Progenitor cell of endocrine pancreas (in vitro differentiated cells): ENCODE data around the gene MYLK. TPM values are rescaled to one million over a fixed set of nuclear protein-coding genes. Genes with fewer than 3 reads are reported as not detected.

ENCODE experiments used
- DNase-seq: peaks from one replicate; pipeline ENCODE4 v3.0.0; 2021; ENCODE audit warnings: low spot score; ENCODE audit not compliant: unreplicated experiment
- H3K27ac Mint-ChIP-seq: 2 replicates; pipeline ENCODE4 v1.8.0; 2021; ENCODE audit warnings: mild to moderate bottlenecking, moderate library complexity, mixed read lengths
- H3K27me3 Mint-ChIP-seq: 2 replicates; pipeline ENCODE4 v1.8.0; 2021; ENCODE audit warnings: mixed read lengths
- H3K36me3 Mint-ChIP-seq: 2 replicates; pipeline ENCODE4 v1.8.0; 2022; ENCODE audit warnings: mixed read lengths; ENCODE audit not compliant: insufficient read depth
- H3K4me1 Mint-ChIP-seq: 2 replicates; pipeline ENCODE4 v1.8.0; 2021; ENCODE audit warnings: low read depth, mixed read lengths
- H3K4me3 Mint-ChIP-seq: 2 replicates; pipeline ENCODE4 v1.8.0; 2021; ENCODE audit warnings: low read depth, mild to moderate bottlenecking, moderate library complexity, mixed read lengths
- H3K9me3 Mint-ChIP-seq: 2 replicates; pipeline ENCODE4 v1.8.0; 2021; ENCODE audit warnings: low read depth, mixed read lengths
- total RNA-seq: library from RNA; stranded (reverse); gene quantifications from 2 replicates; pipeline ENCODE4 v1.2.1, GENCODE V29; 2021
- TF ChIP-seq, protein P1 (sequence below): fragments of 200-600 bp; sonication (generic); IDR thresholded peaks from one replicate; pipeline ENCODE4 v1.5.0; 2021; ENCODE audit warnings: antibody characterized with exemption, mild to moderate bottlenecking; ENCODE audit not compliant: unreplicated experiment

Gene MYLK
- total RNA-seq, 1 donor from 2014 or later, result 1.1 TPM

DNA sequence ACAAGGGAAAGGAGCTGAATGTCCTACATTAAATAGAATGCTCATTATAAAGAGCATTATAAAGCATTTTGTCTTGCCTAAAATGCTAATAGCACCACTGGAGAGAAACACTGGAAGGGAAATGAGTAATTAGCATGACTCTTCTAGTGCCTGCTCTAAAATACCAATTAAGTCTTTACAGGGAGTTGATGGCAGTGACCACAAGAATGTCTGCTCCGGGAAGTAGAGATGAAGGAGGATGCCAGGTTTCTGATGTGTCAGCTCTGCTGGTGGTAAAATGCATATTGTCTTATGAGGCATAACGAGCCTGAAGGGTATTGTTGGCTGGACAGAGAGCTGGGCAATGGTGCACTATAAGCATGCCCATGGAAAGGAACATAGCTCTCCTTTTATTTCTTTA, 49.5 kb downstream of the MYLK start:
- H3K27me3 Mint-ChIP-seq, result no peaks in the 10 kb centered on the region
- H3K36me3 Mint-ChIP-seq, result peaks cover 1% of the 10 kb centered on the region
- H3K4me1 Mint-ChIP-seq, result no peaks in the 10 kb centered on the region
- TF ChIP-seq, protein P1, sequence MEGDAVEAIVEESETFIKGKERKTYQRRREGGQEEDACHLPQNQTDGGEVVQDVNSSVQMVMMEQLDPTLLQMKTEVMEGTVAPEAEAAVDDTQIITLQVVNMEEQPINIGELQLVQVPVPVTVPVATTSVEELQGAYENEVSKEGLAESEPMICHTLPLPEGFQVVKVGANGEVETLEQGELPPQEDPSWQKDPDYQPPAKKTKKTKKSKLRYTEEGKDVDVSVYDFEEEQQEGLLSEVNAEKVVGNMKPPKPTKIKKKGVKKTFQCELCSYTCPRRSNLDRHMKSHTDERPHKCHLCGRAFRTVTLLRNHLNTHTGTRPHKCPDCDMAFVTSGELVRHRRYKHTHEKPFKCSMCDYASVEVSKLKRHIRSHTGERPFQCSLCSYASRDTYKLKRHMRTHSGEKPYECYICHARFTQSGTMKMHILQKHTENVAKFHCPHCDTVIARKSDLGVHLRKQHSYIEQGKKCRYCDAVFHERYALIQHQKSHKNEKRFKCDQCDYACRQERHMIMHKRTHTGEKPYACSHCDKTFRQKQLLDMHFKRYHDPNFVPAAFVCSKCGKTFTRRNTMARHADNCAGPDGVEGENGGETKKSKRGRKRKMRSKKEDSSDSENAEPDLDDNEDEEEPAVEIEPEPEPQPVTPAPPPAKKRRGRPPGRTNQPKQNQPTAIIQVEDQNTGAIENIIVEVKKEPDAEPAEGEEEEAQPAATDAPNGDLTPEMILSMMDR, result no peak
- no peak overlapping the region for H3K4me3 Mint-ChIP-seq
- no peak for DNase-seq
- peaks cover 10% of the 10 kb centered on the region for H3K9me3 Mint-ChIP-seq
- H3K27ac Mint-ChIP-seq, result no peak overlapping the region

DNA sequence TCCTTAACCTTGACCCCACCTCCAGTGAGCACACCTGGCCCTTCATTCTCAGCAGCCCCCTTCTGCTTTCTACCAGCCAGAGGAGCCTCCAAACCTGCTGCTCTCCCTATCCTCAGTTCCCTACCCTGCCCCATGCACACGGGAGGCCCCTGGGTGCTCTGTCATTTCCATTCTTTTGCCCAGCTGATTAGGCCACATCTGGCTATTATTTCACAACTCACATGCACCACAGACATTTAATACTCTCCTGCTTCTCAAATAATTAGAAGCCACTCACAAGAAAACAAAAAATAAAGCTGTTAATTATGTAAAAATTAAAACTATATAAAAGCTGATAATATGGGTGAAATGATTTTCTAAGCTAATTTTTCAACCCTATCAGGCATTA, 50.7 kb downstream of the MYLK start:
- H3K36me3 Mint-ChIP-seq, result peaks cover 4% of the 10 kb centered on the region
- DNase-seq, result no peak
- H3K4me3 Mint-ChIP-seq, result no peak overlapping the region
- no peak overlapping the region for H3K27ac Mint-ChIP-seq
- H3K27me3 Mint-ChIP-seq, result no peaks in the 10 kb centered on the region
- no peaks in the 10 kb centered on the region for H3K4me1 Mint-ChIP-seq
- TF ChIP-seq, protein P1, result no peak
- peaks cover 13% of the 10 kb centered on the region for H3K9me3 Mint-ChIP-seq

DNA sequence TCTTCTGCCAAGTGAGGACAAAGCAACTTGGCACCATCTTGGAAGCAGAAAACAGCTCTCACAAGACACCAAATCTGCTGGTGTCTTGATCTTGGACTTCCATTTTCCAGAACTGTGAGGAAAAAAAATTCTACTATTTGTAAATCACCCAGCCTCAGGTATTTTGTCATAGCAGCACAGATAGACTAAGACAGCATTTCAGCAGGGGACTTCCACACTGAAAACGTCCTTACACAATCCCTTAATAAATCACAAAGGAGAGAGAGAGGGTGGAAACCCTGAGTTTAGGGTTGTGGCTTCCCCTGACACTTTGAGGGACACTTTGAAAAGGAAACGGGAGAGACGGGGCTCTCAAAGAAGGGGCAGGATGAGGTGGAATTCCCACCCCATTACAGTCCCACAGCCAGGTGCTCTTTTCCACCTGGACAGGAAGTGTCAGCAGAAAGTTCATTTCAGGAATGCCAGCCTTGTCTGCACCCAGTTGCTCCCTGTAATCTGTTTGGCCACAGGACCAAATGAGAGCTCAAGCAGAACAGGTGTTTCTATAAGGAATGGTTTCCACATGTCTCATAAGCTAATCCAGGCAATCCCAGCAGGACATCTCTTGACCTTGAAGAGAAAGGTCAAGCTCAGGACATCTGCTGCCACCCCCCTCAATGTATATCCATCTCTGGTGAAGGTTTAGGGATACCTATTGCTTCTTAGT, 51.3 kb downstream of the MYLK start:
- Mint-ChIP-seq H3K27me3 (no peaks in the 10 kb centered on the region), H3K36me3 (peaks cover 7% of the 10 kb centered on the region), H3K4me3 (no peak overlapping the region), H3K9me3 (peaks cover 19% of the 10 kb centered on the region), H3K4me1 (no peaks in the 10 kb centered on the region), H3K27ac (no peak overlapping the region)
- TF ChIP-seq, protein P1, result no peak
- DNase-seq, result no peak

DNA sequence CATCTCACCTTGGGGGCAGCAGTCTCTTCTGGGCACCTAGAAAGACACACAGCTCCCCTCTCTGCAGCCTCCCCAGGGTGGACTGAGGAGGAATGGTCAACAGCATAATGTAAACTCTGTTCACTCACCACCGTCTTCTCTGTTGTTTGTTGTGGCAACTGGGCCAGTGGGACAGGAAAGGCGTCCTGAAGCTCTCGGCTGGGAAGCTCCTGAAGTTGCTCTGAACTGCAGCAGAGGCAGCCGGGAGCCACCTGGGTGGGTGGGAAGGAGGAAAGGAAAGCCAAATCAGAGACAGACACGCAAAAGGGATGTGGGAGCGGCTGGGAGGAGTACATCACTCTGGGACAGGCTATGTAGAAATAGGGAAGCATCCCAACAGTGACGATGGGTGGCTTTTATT, 52.7 kb downstream of the MYLK start:
- TF ChIP-seq, protein P1, result no peak
- DNase-seq, result no peak
- Mint-ChIP-seq H3K4me1 (no peaks in the 10 kb centered on the region), H3K4me3 (no peak overlapping the region), H3K36me3 (peaks cover 13% of the 10 kb centered on the region), H3K27me3 (no peaks in the 10 kb centered on the region), H3K27ac (no peak overlapping the region), H3K9me3 (peaks cover 27% of the 10 kb centered on the region)

DNA sequence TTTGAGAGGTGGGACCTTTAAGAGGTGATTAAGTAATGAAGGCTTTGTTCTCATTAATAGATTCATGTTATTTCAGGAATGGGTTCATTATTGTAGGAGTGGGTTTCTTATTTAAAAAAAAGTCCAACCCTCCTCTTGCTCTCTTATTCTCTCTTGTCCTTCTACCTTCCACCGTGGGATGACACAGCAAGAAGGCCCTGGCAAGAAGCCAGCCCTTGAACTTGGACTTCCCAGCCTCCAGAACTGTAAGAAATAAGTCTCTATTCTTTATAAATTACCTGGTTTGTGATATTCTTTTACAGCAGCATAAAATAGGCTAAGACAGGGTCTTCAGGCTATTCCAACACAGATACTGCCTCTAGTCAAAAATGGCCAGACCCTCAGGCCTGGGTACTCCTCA, 62.2 kb downstream of the MYLK start:
- H3K36me3 Mint-ChIP-seq, result peaks cover 2% of the 10 kb centered on the region
- H3K4me1 Mint-ChIP-seq, result peaks cover 4% of the 10 kb centered on the region
- H3K27ac Mint-ChIP-seq, result no peak overlapping the region
- TF ChIP-seq, protein P1, result no peak
- H3K4me3 Mint-ChIP-seq, result no peak overlapping the region
- DNase-seq, result no peak
- H3K27me3 Mint-ChIP-seq, result no peaks in the 10 kb centered on the region
- H3K9me3 Mint-ChIP-seq, result peaks cover 14% of the 10 kb centered on the region
